SK-N-SH (cell line): ENCODE measurements around the gene TMEM80.

Experiments
- FOXJ3 ChIP-seq: sonication (generic); formaldehyde crosslinking; IDR thresholded peaks from 2 replicates; pipeline ENCODE4 v1.5.1; 2020; ENCODE audit warnings: mild to moderate bottlenecking, missing genetic modification reagents
- GABPA ChIP-seq: IDR thresholded peaks from 2 replicates; pipeline ENCODE4 v1.4.0; 2012; ENCODE audit warnings: low read depth, mild to moderate bottlenecking
- TF ChIP-seq, protein P1 (sequence below): fragments of 200-600 bp; sonication (generic); IDR thresholded peaks from 2 replicates; pipeline ENCODE4 v1.6.1; 2017; ENCODE audit warnings: antibody characterized with exemption, mild to moderate bottlenecking, moderate library complexity

- TF ChIP-seq, protein P1, sequence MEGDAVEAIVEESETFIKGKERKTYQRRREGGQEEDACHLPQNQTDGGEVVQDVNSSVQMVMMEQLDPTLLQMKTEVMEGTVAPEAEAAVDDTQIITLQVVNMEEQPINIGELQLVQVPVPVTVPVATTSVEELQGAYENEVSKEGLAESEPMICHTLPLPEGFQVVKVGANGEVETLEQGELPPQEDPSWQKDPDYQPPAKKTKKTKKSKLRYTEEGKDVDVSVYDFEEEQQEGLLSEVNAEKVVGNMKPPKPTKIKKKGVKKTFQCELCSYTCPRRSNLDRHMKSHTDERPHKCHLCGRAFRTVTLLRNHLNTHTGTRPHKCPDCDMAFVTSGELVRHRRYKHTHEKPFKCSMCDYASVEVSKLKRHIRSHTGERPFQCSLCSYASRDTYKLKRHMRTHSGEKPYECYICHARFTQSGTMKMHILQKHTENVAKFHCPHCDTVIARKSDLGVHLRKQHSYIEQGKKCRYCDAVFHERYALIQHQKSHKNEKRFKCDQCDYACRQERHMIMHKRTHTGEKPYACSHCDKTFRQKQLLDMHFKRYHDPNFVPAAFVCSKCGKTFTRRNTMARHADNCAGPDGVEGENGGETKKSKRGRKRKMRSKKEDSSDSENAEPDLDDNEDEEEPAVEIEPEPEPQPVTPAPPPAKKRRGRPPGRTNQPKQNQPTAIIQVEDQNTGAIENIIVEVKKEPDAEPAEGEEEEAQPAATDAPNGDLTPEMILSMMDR, result no peak
- TF ChIP-seq FOXJ3 (CRISPR knock-in tag) (no peak), GABPA (no peak)
Observed at GRCh38 chr11:737366-737765, 41.8 kb downstream of the TMEM80 start.
